ENCODE results near the gene DENND6B.

The DENND6B gene

GRCh38 chr22:50261615-50262459 is 65.0 kb downstream of the DENND6B start, which contains the start of gene MAPK12:
TSS of gene MAPK12 (minus strand) at chr22:50261683. CDS start at chr22:50261509, 174 bp downstream.
- Mint-ChIP-seq H3K27ac (no peak within 1 kb of the TSS), H3K27me3 (peaks cover 21% of the 10 kb centered on the region), H3K9me3 (no peaks in the 10 kb centered on the region), H3K4me1 (peaks cover 5% of the 10 kb centered on the region), H3K36me3 (ENCODE audit: low read depth) (no peaks in the 10 kb centered on the region), H3K4me3 (peak within 1 kb of the TSS; percentile 46)
- no peak for ATAC-seq
- no peak for DNase-seq

GRCh38 chr22:50260801-50261614 is 65.8 kb downstream of the DENND6B start:
- Mint-ChIP-seq H3K9me3 (no peaks in the 10 kb centered on the region), H3K4me1 (peaks cover 5% of the 10 kb centered on the region), H3K27me3 (peaks cover 21% of the 10 kb centered on the region), H3K36me3 (ENCODE audit: low read depth) (no peaks in the 10 kb centered on the region), H3K4me3 (peak overlapping the region; percentile 46), H3K27ac (no peak overlapping the region)
- peak; percentile 48 for DNase-seq
- peak; percentile 42 for ATAC-seq

- DNase-seq = no peak
- Mint-ChIP-seq H3K27ac (no peak overlapping the region), H3K27me3 (peaks cover 21% of the 10 kb centered on the region), H3K4me3 (peak overlapping the region; percentile 46), H3K9me3 (no peaks in the 10 kb centered on the region), H3K4me1 (peaks cover 5% of the 10 kb centered on the region), H3K36me3 (ENCODE audit: low read depth) (no peaks in the 10 kb centered on the region)
- ATAC-seq = no peak
These were observed 66.4 kb downstream of the DENND6B start for GRCh38 chr22:50260434-50260800.

- no peak overlapping the region for H3K4me3 Mint-ChIP-seq
- H3K36me3 Mint-ChIP-seq (ENCODE audit: low read depth) = no peaks in the 10 kb centered on the region
- no peaks in the 10 kb centered on the region for H3K9me3 Mint-ChIP-seq
- H3K27me3 Mint-ChIP-seq = peaks cover 21% of the 10 kb centered on the region
- peaks cover 5% of the 10 kb centered on the region for H3K4me1 Mint-ChIP-seq
- ATAC-seq (no peak), DNase-seq (no peak)
- H3K27ac Mint-ChIP-seq = no peak overlapping the region
These were observed 67.5 kb downstream of the DENND6B start for GRCh38 chr22:50259302-50259701.
